ENCODE data around the gene HLA-F.

The HLA-F gene

DNA sequence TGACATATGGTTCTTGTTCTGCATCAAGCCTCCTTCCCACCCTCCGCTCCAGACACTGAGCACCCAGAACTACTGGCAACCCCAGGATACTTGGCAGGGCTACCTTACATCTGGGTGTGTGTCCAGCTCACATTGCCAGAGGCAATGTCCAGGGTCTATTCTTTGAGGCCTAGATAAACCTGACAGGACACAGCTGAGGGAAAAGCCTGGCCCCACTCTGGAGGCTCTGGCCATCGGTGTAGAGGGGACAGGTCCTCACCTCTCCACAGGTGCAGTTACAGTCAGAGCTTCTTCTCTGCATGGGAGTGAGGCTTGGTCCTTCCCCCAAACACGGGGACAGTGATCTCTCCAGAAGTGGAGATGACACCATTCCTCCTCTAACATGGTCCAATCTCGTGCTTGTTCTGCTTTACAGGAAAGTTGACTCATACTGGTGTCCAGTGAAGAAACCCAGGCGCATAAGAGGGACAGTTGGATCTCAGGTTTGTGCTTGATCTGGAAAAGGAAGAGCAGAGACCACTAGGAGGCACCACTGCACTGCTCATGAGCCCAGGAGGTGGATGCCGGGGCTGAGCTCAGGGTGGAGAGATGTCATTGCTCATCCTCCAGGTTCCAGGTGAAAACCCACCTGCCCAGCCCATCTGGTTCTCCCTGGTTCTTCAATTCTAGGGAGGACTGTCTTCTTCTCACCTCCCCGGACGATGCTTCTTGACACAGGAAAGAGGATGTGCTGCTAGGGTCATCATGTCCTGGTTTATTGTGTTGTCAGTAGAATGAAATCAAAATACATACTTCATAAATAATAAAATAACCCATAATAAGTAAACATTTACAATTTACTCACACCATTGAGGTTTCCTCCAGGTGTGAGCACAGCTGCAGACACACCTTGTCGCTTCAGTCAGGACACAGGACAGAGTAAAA lies 14.7 kb downstream of the HLA-F start:
- no peaks in the 10 kb centered on the region for H3K9me3 ChIP-seq (ENCODE audit: control insufficient read depth, low read depth, low read length)
- no peak overlapping the region for H3K27ac ChIP-seq (ENCODE audit: low read length)
- H3K36me3 ChIP-seq (ENCODE audit: control insufficient read depth, low read depth, low read length) = no peaks in the 10 kb centered on the region
- H3K4me1 ChIP-seq (ENCODE audit: control insufficient read depth, low read depth, low read length) = no peaks in the 10 kb centered on the region
- H3K4me3 ChIP-seq (ENCODE audit: low read length) = no peak overlapping the region
- H3K27me3 ChIP-seq (ENCODE audit: control insufficient read depth, insufficient read depth, low read length) = no peaks in the 10 kb centered on the region
- no peak overlapping the region for H3K9ac ChIP-seq (ENCODE audit: low read length)

DNA sequence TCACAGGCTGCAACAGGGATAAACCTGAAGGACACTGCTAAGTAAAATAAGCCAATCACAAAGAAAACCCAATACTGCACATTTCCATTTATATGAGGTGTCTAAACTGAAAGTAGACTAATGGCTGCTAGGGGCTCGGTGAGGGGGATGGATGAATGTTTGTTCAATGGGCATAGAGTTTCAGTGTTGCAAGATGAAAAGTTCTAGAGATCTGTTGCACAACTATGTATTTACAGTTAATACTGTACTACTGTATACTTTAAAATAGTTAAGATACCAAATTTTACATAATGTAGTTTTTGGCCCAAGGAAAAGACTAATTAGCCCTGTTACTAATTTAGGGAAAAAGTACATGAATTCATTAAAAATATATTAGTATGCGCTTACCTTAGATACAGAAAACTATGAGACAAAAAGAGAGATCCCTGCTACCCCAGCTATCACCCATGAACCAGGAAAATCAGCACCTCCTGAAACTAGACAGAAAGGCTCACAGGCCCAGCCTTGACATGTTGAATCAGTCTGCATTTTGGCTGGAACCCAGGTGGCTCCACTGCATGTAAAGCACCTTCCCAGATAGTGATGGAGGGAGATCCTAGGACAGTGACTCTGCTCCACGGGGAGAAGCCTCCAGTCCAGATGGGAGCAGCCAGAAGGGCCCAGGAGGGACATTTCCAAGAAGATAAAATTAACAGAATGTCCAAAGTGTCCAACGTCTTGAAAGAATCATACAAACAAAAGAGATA lies 16.1 kb downstream of the HLA-F start:
- Histone ChIP-seq H3K4me1 (ENCODE audit: control insufficient read depth, low read depth, low read length) (no peaks in the 10 kb centered on the region), H3K4me3 (ENCODE audit: low read length) (no peak overlapping the region), H3K27me3 (ENCODE audit: control insufficient read depth, insufficient read depth, low read length) (no peaks in the 10 kb centered on the region), H3K27ac (ENCODE audit: low read length) (no peak overlapping the region), H3K9ac (ENCODE audit: low read length) (no peak overlapping the region), H3K36me3 (ENCODE audit: control insufficient read depth, low read depth, low read length) (no peaks in the 10 kb centered on the region), H3K9me3 (ENCODE audit: control insufficient read depth, low read depth, low read length) (no peaks in the 10 kb centered on the region)

DNA sequence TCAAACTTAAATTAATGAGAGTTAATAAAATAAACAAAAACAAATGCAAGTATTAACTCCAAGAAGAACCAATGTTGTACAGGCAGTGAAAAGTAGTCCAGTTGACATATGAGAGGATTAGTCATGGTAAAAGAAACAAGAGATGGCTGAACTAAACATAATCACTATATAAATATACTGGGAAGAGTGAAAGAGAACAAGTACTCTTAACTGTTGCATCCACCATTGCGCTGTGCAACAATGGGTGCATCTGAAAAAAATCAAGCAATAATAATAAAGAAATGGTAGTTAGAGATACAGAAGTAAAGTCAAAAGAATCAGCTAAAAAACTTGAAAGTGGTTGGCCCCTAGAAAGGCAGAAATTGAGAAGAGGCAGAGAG lies 16.6 kb downstream of the HLA-F start:
- Histone ChIP-seq H3K27ac (ENCODE audit: low read length) (no peak overlapping the region), H3K9ac (ENCODE audit: low read length) (no peak overlapping the region), H3K36me3 (ENCODE audit: control insufficient read depth, low read depth, low read length) (no peaks in the 10 kb centered on the region), H3K4me1 (ENCODE audit: control insufficient read depth, low read depth, low read length) (no peaks in the 10 kb centered on the region), H3K27me3 (ENCODE audit: control insufficient read depth, insufficient read depth, low read length) (no peaks in the 10 kb centered on the region), H3K4me3 (ENCODE audit: low read length) (no peak overlapping the region), H3K9me3 (ENCODE audit: control insufficient read depth, low read depth, low read length) (no peaks in the 10 kb centered on the region)

DNA sequence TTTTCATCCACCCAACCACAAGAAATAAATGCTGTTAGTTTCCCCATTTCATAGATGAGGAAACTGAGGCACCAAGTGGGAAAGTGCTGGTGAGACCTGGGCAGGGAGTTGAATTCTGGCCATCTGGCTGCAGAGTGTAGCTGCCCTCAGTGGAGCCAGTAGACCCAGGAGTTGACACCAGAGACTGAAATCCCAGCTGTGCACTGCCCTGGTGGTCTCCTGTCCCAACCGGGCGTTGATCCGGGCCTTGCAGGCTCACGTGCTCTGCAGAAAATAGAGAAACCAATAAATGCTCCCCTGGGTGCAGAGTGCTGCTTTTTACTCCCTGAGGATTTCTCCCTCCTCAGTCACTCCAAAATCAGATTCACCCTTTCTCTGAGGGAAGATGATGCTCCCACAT lies 18.4 kb downstream of the HLA-F start:
- Histone ChIP-seq H3K36me3 (ENCODE audit: control insufficient read depth, low read depth, low read length) (no peaks in the 10 kb centered on the region), H3K27ac (ENCODE audit: low read length) (no peak overlapping the region), H3K9me3 (ENCODE audit: control insufficient read depth, low read depth, low read length) (no peaks in the 10 kb centered on the region), H3K9ac (ENCODE audit: low read length) (no peak overlapping the region), H3K4me3 (ENCODE audit: low read length) (no peak overlapping the region), H3K4me1 (ENCODE audit: control insufficient read depth, low read depth, low read length) (no peaks in the 10 kb centered on the region), H3K27me3 (ENCODE audit: control insufficient read depth, insufficient read depth, low read length) (peaks cover under 1% of the 10 kb centered on the region)

DNA sequence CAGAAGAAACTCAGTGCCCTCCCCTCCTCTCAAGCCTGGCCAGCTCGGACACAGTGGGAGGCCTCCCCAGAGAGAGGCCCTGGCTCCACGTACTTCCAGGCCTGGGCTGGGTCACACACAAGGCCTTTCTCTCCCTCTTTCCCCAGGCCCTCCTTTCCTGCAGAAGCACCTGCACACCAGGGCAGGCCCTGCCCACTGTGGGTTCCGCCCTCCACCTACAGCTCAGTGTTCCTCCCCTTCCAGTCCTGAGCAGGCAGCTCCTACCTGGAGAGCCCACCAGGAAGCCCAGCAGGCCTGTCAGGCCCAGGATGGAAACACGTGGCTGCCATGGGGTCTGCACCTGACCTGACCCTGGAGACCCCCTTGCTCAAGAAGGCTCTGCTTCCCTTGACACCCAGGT lies 18.9 kb downstream of the HLA-F start:
- peaks cover 6% of the 10 kb centered on the region for H3K27me3 ChIP-seq (ENCODE audit: control insufficient read depth, insufficient read depth, low read length)
- no peaks in the 10 kb centered on the region for H3K4me1 ChIP-seq (ENCODE audit: control insufficient read depth, low read depth, low read length)
- H3K9ac ChIP-seq (ENCODE audit: low read length) = no peak overlapping the region
- H3K9me3 ChIP-seq (ENCODE audit: control insufficient read depth, low read depth, low read length) = no peaks in the 10 kb centered on the region
- H3K36me3 ChIP-seq (ENCODE audit: control insufficient read depth, low read depth, low read length) = no peaks in the 10 kb centered on the region
- no peak overlapping the region for H3K4me3 ChIP-seq (ENCODE audit: low read length)
- no peak overlapping the region for H3K27ac ChIP-seq (ENCODE audit: low read length)

DNA sequence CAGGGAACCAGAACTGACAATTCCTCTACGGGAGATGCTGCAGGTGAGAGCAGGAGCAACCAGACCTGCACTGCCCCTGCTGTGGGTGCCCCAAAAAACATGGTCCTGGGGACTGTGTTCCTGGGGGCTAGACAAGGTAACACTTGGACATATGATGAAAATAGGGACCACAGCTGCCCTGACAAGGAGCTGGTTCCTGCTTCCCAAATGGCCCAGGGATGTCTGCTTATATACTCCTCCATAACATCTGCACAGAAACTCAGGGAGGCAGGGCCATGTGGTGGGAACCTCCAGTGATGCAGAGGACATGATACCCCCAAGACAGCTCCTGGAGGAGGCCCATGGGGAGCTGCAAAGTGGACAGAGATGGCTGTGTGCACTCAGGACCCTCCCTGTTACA lies 19.8 kb downstream of the HLA-F start:
- H3K9me3 ChIP-seq (ENCODE audit: control insufficient read depth, low read depth, low read length) = no peaks in the 10 kb centered on the region
- no peaks in the 10 kb centered on the region for H3K36me3 ChIP-seq (ENCODE audit: control insufficient read depth, low read depth, low read length)
- H3K4me3 ChIP-seq (ENCODE audit: low read length) = no peak overlapping the region
- no peaks in the 10 kb centered on the region for H3K4me1 ChIP-seq (ENCODE audit: control insufficient read depth, low read depth, low read length)
- peaks cover 15% of the 10 kb centered on the region for H3K27me3 ChIP-seq (ENCODE audit: control insufficient read depth, insufficient read depth, low read length)
- H3K27ac ChIP-seq (ENCODE audit: low read length) = no peak overlapping the region
- no peak overlapping the region for H3K9ac ChIP-seq (ENCODE audit: low read length)

DNA sequence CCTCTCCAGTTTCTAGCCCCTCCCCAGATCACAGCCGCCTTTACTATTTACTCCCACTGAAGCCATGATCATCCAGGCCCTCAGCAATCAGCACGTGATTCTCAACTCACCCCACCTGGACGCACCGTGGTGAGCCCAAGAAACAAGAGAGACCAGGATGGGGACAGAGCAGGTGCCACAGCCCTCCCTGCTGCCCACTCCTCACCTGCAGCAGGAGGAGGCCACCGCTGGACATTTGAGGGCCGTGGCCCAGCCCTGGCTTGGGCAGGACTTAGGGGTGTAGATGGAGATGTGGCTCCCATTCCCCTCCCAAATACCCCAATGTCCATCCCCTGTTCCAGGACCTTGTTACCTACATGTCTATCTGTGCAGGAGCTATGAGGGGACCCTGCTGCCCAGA lies 20.3 kb downstream of the HLA-F start:
- Histone ChIP-seq H3K4me1 (ENCODE audit: control insufficient read depth, low read depth, low read length) (no peaks in the 10 kb centered on the region), H3K9ac (ENCODE audit: low read length) (no peak overlapping the region), H3K27me3 (ENCODE audit: control insufficient read depth, insufficient read depth, low read length) (peaks cover 21% of the 10 kb centered on the region), H3K36me3 (ENCODE audit: control insufficient read depth, low read depth, low read length) (no peaks in the 10 kb centered on the region), H3K9me3 (ENCODE audit: control insufficient read depth, low read depth, low read length) (no peaks in the 10 kb centered on the region), H3K4me3 (ENCODE audit: low read length) (no peak overlapping the region), H3K27ac (ENCODE audit: low read length) (no peak overlapping the region)

DNA sequence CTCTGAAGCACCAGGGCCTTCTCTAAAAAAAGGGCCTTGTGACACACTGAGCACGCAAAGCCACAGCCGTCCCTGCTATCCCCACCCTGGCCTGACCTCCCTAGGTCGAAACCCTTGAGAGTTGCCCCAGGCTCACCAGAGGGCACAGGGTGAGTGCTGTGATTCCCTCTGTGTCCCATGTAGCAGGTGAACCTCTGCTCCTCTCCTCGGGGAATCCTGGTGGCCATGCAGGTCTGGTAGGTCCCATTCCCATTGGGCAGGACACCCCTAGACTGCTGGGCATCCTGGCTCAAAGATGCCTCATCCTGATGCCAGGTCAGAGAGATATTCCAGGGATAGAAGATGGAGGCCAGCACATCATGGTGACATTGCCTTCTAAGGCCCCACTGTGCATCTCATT lies 20.9 kb downstream of the HLA-F start:
- H3K4me3 ChIP-seq (ENCODE audit: low read length) = no peak overlapping the region
- H3K27ac ChIP-seq (ENCODE audit: low read length) = no peak overlapping the region
- H3K27me3 ChIP-seq (ENCODE audit: control insufficient read depth, insufficient read depth, low read length) = peaks cover 26% of the 10 kb centered on the region
- H3K36me3 ChIP-seq (ENCODE audit: control insufficient read depth, low read depth, low read length) = no peaks in the 10 kb centered on the region
- H3K9ac ChIP-seq (ENCODE audit: low read length) = no peak overlapping the region
- no peaks in the 10 kb centered on the region for H3K9me3 ChIP-seq (ENCODE audit: control insufficient read depth, low read depth, low read length)
- no peaks in the 10 kb centered on the region for H3K4me1 ChIP-seq (ENCODE audit: control insufficient read depth, low read depth, low read length)

DNA sequence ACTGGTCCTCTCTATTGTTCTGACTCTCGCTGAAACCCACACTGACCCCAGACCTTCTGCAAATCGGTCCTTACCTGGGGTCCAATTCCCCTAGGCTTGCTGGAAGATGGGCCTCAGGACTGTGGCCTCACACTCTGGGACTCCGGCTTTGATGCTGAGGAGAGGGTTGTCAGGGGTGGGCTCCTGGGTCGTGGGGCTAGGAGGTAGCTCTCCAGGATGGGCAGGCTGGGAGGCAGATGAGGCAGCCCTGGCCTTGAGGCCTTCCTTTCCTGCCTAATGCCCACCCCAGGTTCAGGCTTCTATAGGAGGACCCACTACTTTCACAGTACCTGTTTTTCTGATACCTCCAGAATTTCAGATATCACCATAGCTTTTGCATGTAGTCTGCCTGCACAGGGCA lies 21.4 kb downstream of the HLA-F start:
- H3K9ac ChIP-seq (ENCODE audit: low read length) = no peak overlapping the region
- no peaks in the 10 kb centered on the region for H3K36me3 ChIP-seq (ENCODE audit: control insufficient read depth, low read depth, low read length)
- no peaks in the 10 kb centered on the region for H3K9me3 ChIP-seq (ENCODE audit: control insufficient read depth, low read depth, low read length)
- no peak overlapping the region for H3K4me3 ChIP-seq (ENCODE audit: low read length)
- peaks cover 3% of the 10 kb centered on the region for H3K4me1 ChIP-seq (ENCODE audit: control insufficient read depth, low read depth, low read length)
- H3K27me3 ChIP-seq (ENCODE audit: control insufficient read depth, insufficient read depth, low read length) = peaks cover 31% of the 10 kb centered on the region
- no peak overlapping the region for H3K27ac ChIP-seq (ENCODE audit: low read length)

DNA sequence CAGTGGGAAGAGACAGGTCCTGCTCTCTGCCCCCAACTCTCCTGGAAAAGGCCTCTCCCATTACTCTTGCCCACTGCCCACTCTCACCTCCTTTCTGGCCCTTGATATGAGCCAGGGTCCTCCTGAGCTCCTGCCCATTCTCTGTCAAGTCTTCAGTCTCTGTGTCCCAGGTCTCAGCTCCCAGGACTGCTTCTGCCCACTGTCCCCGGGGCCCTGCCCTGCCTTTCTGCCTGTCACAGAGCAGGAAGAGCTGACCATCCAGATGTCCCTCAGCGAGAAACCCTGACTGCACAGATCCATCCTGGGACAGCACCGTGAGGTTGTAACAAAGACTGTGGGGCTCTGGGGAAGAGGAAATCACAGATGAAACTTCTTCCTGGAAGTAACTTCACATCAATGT lies 22.2 kb downstream of the HLA-F start:
- Histone ChIP-seq H3K9ac (ENCODE audit: low read length) (no peak overlapping the region), H3K27ac (ENCODE audit: low read length) (no peak overlapping the region)

DNA sequence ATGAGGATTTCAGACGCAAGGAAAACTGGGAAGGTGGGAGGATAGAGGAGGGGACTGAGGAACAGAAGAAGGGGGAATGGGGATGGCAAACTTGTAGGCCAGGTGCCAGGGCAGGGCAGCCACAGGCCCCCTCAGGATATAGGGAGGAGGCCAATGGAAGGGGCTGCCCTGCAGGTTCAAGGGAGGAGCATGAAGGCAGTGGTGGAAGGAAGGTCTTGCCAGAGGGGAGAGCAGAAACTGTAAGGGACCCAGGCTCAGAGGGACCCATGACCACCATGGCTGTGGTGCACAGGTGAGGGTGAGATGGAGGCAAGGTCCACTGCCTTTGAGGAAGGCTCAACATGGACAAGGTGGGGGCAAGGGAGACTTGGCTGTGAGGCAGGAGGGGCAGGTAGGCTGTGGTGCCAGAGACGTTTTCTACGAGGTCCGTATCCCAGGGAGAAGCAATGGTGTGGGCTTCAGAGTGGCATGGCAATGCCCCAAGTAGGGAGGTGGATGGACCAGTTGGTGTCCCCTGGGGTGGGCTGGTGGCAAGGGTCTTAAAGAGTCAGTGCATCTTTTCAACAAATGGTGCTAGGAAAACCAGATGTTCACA lies 22.7 kb downstream of the HLA-F start:
- H3K27me3 ChIP-seq (ENCODE audit: control insufficient read depth, insufficient read depth, low read length) = peaks cover 44% of the 10 kb centered on the region
- no peaks in the 10 kb centered on the region for H3K9me3 ChIP-seq (ENCODE audit: control insufficient read depth, low read depth, low read length)
- H3K36me3 ChIP-seq (ENCODE audit: control insufficient read depth, low read depth, low read length) = no peaks in the 10 kb centered on the region
- no peak overlapping the region for H3K27ac ChIP-seq (ENCODE audit: low read length)
- no peak overlapping the region for H3K4me3 ChIP-seq (ENCODE audit: low read length)
- peaks cover 3% of the 10 kb centered on the region for H3K4me1 ChIP-seq (ENCODE audit: control insufficient read depth, low read depth, low read length)
- H3K9ac ChIP-seq (ENCODE audit: low read length) = no peak overlapping the region

More for the DNA sequence above, 22.2 kb downstream of the HLA-F start:
- Histone ChIP-seq H3K27me3 (ENCODE audit: control insufficient read depth, insufficient read depth, low read length) (peaks cover 39% of the 10 kb centered on the region), H3K9me3 (ENCODE audit: control insufficient read depth, low read depth, low read length) (no peaks in the 10 kb centered on the region), H3K4me3 (ENCODE audit: low read length) (no peak overlapping the region), H3K4me1 (ENCODE audit: control insufficient read depth, low read depth, low read length) (peaks cover 3% of the 10 kb centered on the region), H3K36me3 (ENCODE audit: control insufficient read depth, low read depth, low read length) (no peaks in the 10 kb centered on the region)
